T-helper 17 cell (primary cell): ENCODE results near the gene SEMA4G. TPM values are rescaled to one million over a fixed set of nuclear protein-coding genes. Genes with fewer than 3 reads are reported as not detected.

Source experiments
- ATAC-seq: fragments of 150-1000 bp; cut with Tn5 transposase; 2 replicates; pipeline ENCODE4 v1.10.0; 2021; ENCODE audit warnings: mild to moderate bottlenecking, moderate library complexity
- DNase-seq, 3 donors: peaks; one replicate each; pipeline versions ENCODE4 v3.0.0 to v3.0.0-alpha.2; 2020 to 2021
- H3K9me3 ChIP-seq: one replicate; pipeline ENCODE4 v1.7.0; 2013; ENCODE audit warnings: low read length, mild to moderate bottlenecking; ENCODE audit not compliant: control insufficient read depth, poor library complexity, severe bottlenecking
- H3K27ac Mint-ChIP-seq: one replicate; pipeline ENCODE4 v1.8.0; 2022; ENCODE audit warnings: mild to moderate bottlenecking, moderate library complexity, mixed read lengths
- H3K27me3 Mint-ChIP-seq: one replicate; pipeline ENCODE4 v1.8.0; 2022; ENCODE audit warnings: mixed read lengths
- H3K36me3 Mint-ChIP-seq: one replicate; pipeline ENCODE4 v1.8.0; 2022; ENCODE audit warnings: low read depth, mixed read lengths
- H3K4me1 Mint-ChIP-seq: one replicate; pipeline ENCODE4 v1.8.0; 2022; ENCODE audit warnings: mild to moderate bottlenecking, mixed read lengths
- H3K4me3 Mint-ChIP-seq: one replicate; pipeline ENCODE4 v1.8.0; 2022; ENCODE audit warnings: mild to moderate bottlenecking, moderate library complexity, mixed read lengths
- total RNA-seq, 4 donors: library from RNA in 2 of 4; stranded (reverse) in 2 of 4; gene quantifications; one replicate each; pipeline ENCODE4 v1.2.3 and lab custom pipeline; 2022 to 2026

The SEMA4G gene
- total RNA-seq, 2 donors from 2014 or later: 0.96 to 2.5 TPM

DNA sequence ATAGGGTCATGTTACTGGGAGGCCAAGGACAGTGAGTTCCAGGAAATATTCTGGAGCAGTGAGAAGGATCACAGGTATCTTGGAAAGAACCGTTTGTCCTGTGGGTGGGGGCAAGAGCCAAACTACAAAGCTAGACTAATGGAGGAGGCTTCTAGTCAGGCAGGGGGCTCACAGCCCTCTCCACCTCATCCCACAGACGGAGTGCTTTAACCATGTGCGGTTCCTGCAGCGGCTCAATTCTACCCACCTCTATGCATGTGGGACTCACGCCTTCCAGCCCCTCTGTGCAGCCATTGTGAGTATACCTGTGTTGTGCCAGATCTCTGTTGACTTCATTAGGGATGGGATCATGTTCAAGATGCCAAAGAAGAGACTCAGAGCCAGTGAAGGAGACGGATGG lies 8.1 kb downstream of the SEMA4G start:
- no peak overlapping the region for H3K27ac Mint-ChIP-seq

DNA sequence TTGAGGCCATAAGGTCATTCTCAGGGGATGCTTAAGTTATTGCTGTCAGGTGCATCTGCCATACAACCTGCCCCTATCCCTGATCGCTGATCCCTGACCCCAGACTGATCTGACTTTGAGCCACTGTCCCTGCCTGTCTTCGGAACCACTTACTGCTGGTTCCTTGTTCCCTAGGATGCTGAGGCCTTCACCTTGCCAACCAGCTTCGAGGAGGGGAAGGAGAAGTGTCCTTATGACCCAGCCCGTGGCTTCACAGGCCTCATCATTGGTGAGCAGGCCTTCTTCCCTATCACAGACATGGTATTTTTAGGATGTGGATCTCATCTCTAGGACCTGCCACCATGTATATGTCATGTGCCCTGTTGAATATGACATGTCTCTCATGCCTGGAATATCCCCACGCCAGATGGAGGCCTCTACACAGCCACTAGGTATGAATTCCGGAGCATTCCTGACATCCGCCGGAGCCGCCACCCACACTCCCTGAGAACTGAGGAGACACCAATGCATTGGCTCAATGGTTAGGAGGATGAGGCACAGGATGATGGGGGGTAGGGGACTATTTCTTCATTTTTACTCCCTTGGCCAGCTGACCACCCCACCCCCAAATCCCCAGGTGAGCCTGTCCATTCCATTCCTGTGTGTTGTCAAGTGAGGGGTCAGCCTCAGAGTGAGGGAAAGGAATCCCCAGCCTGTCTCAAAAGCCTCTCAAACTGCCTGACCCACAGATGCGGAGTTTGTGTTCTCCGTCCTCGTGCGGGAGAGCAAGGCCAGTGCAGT lies 9.0 kb downstream of the SEMA4G start:
- peaks cover 3% of the 10 kb centered on the region for H3K36me3 Mint-ChIP-seq

More for the DNA sequence above, 8.1 kb downstream of the SEMA4G start:
- H3K4me1 Mint-ChIP-seq: peaks cover 5% of the 10 kb centered on the region
- H3K36me3 Mint-ChIP-seq: no peaks in the 10 kb centered on the region
- no peak overlapping the region for H3K4me3 Mint-ChIP-seq
- no peaks in the 10 kb centered on the region for H3K27me3 Mint-ChIP-seq
- DNase-seq: no peak
- ATAC-seq: no peak
- H3K9me3 ChIP-seq: no peaks in the 10 kb centered on the region

DNA sequence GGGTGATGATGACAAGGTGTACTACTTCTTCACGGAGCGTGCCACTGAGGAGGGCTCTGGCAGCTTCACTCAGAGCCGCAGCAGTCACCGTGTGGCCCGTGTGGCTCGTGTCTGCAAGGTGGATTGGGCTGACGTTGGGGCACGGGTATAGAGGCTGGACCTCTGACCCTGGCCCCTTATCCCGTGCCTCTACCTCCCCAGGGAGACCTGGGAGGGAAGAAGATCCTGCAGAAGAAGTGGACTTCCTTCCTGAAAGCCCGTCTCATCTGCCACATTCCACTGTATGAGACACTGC lies 9.5 kb downstream of the SEMA4G start:
- no peak overlapping the region for H3K27ac Mint-ChIP-seq
- ATAC-seq (no peak), DNase-seq (no peak)
- no peaks in the 10 kb centered on the region for H3K9me3 ChIP-seq
- H3K4me3 Mint-ChIP-seq: no peak overlapping the region
- H3K27me3 Mint-ChIP-seq: no peaks in the 10 kb centered on the region
- peaks cover 3% of the 10 kb centered on the region for H3K36me3 Mint-ChIP-seq
- peaks cover 10% of the 10 kb centered on the region for H3K4me1 Mint-ChIP-seq

More for the DNA sequence above, 9.0 kb downstream of the SEMA4G start:
- DNase-seq: no peak
- H3K9me3 ChIP-seq: no peaks in the 10 kb centered on the region
- ATAC-seq: no peak
- Mint-ChIP-seq H3K27ac (no peak overlapping the region), H3K4me3 (no peak overlapping the region), H3K4me1 (peaks cover 10% of the 10 kb centered on the region), H3K27me3 (no peaks in the 10 kb centered on the region)

DNA sequence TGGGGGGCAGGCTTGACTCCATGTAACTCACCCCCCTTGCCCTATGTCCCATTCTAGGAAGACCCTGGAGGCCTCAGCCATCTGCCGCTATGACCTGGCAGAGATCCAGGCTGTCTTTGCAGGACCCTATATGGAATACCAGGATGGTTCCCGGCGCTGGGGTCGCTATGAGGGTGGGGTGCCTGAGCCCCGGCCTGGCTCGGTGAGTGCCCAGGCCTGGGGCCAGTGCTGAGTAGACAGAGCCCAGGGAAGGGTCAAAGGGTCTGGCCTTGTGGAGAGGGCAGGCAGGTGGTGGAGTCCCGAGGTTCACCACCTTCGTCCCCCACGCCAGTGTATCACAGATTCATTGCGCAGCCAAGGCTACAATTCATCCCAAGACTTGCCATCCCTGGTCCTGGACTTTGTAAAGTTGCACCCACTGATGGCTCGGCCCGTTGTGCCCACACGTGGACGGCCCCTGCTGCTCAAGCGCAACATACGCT lies 10.5 kb downstream of the SEMA4G start:
- no peak overlapping the region for H3K27ac Mint-ChIP-seq
- H3K4me1 Mint-ChIP-seq: peaks cover 16% of the 10 kb centered on the region
- H3K9me3 ChIP-seq: no peaks in the 10 kb centered on the region
- no peak for ATAC-seq
- DNase-seq: no peak
- peaks cover 5% of the 10 kb centered on the region for H3K36me3 Mint-ChIP-seq
- no peaks in the 10 kb centered on the region for H3K27me3 Mint-ChIP-seq
- H3K4me3 Mint-ChIP-seq: no peak overlapping the region

DNA sequence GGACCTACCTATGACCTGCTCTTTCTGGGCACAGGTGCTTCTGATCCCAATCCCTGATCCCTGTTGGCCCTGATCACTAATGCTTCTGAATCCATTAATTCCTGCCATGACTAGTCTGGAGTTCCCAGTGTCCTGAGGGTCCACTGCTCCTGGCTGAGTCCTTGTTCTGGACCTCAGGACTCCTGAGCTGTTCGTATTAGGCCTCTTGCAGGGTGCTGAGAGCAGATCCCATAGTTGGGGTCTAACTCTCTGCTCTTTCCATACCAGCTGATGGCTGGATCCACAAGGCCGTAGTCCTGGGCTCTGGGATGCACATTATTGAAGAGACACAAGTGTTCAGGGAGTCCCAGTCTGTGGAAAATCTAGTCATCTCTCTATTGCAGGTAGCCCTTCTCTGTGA lies 11.0 kb downstream of the SEMA4G start:
- H3K4me3 Mint-ChIP-seq: no peak overlapping the region
- H3K36me3 Mint-ChIP-seq: peaks cover 5% of the 10 kb centered on the region
- peaks cover 17% of the 10 kb centered on the region for H3K4me1 Mint-ChIP-seq
- H3K9me3 ChIP-seq: no peaks in the 10 kb centered on the region
- DNase-seq (no peak), ATAC-seq (no peak)
- no peaks in the 10 kb centered on the region for H3K27me3 Mint-ChIP-seq
- no peak overlapping the region for H3K27ac Mint-ChIP-seq

DNA sequence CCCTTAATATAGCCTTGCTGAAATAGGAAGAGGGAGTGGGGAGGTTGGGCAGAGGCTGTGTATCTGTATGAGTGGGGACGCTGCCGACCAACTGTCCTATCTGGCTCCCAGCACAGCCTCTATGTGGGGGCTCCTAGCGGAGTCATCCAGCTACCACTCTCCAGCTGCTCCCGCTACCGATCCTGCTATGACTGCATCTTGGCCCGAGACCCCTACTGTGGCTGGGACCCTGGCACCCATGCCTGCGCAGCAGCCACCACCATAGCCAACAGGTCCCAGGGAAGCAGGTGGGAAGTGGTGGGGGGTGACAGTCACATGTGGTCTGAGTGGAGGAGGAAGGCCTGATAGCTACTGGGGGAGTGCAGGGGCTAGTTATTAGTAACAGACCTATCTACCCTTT lies 11.4 kb downstream of the SEMA4G start:
- DNase-seq (no peak), ATAC-seq (no peak)
- peaks cover 5% of the 10 kb centered on the region for H3K36me3 Mint-ChIP-seq
- H3K9me3 ChIP-seq: no peaks in the 10 kb centered on the region
- no peak overlapping the region for H3K27ac Mint-ChIP-seq
- H3K27me3 Mint-ChIP-seq: no peaks in the 10 kb centered on the region
- peaks cover 17% of the 10 kb centered on the region for H3K4me1 Mint-ChIP-seq
- no peak overlapping the region for H3K4me3 Mint-ChIP-seq

DNA sequence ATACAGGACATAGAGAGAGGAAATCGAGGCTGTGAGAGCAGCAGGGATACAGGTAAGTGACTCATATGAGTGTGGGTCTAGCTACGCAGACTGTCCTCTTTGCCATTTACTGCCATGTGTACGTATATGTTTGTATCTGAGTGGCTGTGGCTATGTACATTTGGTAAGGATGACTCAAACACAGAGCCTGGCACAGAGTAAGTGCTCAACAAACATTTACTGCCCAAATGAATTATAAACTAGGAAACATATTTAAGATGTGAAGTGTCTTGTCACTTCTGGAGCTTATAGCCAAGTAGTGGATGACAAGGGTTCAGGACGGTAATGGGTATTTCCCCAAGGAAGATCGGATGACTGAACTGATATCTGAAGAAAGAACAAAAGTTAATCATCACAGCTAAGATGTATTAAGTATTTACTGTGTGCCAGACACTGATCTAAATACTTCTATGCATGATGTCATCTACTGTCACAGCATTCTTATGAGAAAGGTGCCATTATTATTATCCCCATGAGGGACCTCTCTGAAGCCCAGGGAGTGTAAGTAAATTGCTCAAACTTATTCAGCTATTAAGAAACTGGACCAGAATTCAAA lies 12.0 kb downstream of the SEMA4G start:
- H3K4me1 Mint-ChIP-seq: peaks cover 17% of the 10 kb centered on the region
- DNase-seq (no peak), ATAC-seq (no peak)
- H3K4me3 Mint-ChIP-seq: no peak overlapping the region
- no peaks in the 10 kb centered on the region for H3K27me3 Mint-ChIP-seq
- H3K27ac Mint-ChIP-seq: no peak overlapping the region
- H3K36me3 Mint-ChIP-seq: peaks cover 5% of the 10 kb centered on the region
- H3K9me3 ChIP-seq: no peaks in the 10 kb centered on the region

DNA sequence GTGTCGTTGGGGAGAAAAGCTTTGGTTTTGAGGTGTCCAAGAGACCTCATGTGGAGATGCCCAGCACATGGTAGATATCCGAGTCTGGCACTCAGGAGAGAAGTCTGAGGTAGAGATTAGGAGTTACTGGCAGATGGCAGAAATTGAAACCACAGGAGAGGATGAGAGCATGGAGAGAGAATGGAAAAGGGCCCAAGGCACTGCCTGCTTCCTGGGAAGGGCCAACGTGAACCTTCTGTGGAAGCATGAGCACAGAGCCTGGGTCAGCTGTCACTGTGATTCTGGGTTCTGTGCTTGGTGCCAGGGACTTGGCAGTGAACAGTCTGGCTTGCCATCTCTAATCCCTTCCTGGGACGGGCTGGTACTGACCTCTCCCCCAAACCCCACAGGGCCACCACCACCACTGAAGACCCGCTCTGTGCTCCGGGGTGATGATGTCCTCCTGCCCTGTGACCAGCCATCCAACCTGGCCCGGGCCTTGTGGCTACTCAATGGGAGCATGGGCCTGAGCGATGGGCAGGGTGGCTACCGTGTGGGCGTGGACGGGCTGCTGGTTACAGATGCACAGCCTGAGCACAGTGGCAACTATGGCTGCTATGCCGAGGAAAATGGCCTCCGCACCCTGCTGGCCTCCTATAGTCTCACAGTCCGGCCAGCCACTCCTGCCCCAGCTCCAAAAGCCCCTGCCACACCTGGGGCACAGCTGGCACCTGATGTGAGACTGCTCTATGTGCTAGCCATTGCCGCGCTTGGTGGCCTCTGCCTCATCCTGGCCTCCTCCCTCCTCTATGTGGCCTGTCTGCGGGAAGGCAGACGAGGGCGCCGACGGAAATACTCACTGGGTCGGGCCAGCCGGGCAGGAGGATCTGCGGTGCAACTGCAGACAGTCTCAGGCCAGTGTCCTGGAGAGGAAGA lies 13.9 kb downstream of the SEMA4G start:
- Mint-ChIP-seq H3K36me3 (peaks cover 10% of the 10 kb centered on the region), H3K4me1 (peaks cover 21% of the 10 kb centered on the region), H3K4me3 (no peak overlapping the region), H3K27me3 (no peaks in the 10 kb centered on the region), H3K27ac (no peak overlapping the region)
- ATAC-seq (no peak), DNase-seq (no peak)
- no peaks in the 10 kb centered on the region for H3K9me3 ChIP-seq

DNA sequence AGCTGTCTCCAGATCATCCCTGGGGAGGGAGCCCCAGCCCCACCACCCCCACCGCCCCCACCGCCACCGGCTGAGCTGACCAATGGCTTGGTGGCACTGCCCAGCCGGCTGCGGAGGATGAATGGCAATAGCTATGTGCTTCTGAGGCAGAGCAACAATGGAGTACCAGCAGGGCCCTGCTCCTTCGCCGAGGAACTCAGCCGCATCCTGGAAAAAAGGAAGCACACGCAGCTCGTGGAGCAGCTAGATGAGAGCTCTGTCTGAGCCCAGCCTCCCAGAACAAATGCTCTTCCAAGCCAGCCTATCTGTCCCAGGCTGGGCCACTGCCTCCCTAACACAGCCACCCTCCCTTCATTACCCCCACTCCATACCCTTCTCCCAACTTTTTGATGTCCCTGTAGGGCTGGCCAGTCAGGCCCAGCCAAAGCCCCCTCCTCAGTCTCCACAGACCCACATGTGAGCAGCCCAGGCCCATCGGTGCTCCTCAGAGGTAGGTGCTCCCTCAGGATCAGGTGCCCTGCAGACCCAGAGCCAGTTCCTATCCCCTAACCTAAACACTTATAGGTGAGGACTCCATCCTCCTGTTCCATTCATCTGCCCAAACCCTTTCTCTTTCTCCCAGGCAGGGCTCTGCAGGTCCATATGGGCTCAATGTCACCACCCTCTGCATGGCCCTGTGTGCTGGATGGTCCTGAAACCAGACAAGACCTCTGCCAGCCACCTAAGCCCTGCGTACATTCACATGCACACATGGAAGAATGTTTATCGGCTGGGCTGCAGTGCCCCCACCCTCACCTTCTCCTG lies 14.8 kb downstream of the SEMA4G start:
- Mint-ChIP-seq H3K36me3 (peaks cover 10% of the 10 kb centered on the region), H3K27ac (no peak overlapping the region)
- no peak for ATAC-seq

DNA sequence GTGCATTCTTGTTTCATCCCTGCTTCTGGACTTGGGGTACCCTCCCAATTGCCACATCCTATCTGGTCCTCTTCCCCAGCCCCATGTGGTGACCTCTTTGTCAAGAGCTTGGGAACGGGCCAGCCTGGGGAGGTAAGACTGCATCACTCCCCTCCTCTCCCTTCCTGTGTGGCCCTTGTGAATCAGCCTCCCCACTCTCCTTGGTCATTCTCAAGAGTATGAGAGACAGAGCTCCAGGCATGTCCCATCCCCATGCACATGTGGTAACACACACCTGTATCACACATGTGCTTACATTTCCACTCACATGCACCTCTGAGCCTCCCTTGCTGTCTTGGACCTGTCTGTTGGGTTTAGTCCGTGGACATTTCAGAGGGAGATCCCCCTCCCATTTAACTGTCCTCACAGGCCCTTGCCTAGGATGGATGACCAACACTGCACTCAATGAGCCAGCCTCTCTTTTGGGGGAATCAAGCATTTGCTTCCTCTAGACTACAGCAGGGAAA lies 15.4 kb downstream of the SEMA4G start:
- H3K9me3 ChIP-seq: no peaks in the 10 kb centered on the region
- H3K4me1 Mint-ChIP-seq: peaks cover 23% of the 10 kb centered on the region
- no peak overlapping the region for H3K4me3 Mint-ChIP-seq
- no peak overlapping the region for H3K27ac Mint-ChIP-seq
- ATAC-seq (no peak), DNase-seq (no peak)
- peaks cover 10% of the 10 kb centered on the region for H3K36me3 Mint-ChIP-seq
- H3K27me3 Mint-ChIP-seq: no peaks in the 10 kb centered on the region

More for the DNA sequence above, 14.8 kb downstream of the SEMA4G start:
- DNase-seq: no peak
- Mint-ChIP-seq H3K27me3 (no peaks in the 10 kb centered on the region), H3K4me1 (peaks cover 23% of the 10 kb centered on the region), H3K4me3 (no peak overlapping the region)
- no peaks in the 10 kb centered on the region for H3K9me3 ChIP-seq

DNA sequence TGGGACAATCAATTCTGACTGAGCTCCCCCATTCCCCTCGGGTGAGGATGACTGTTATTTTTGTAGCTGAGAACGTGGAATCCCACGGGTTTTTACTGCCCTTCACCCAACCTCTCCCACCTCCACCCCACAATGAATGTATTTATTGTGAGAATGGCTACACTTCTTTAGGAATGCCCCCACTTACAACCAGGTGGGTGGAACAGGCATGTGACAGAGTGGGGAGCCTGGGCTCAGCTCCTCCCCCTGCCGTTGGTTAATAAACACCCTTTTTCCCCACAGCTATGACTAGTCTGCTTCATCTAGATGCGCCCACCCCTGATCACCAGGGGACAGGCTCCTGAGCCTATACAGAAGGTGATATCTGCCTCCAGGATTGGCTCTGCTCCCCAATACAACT lies 16.0 kb downstream of the SEMA4G start:
- Mint-ChIP-seq H3K27me3 (no peaks in the 10 kb centered on the region), H3K4me1 (peaks cover 23% of the 10 kb centered on the region), H3K27ac (no peak overlapping the region), H3K36me3 (peaks cover 10% of the 10 kb centered on the region), H3K4me3 (peak overlapping the region; percentile 93)
- DNase-seq (no peak), ATAC-seq (no peak)
- H3K9me3 ChIP-seq: no peaks in the 10 kb centered on the region

DNA sequence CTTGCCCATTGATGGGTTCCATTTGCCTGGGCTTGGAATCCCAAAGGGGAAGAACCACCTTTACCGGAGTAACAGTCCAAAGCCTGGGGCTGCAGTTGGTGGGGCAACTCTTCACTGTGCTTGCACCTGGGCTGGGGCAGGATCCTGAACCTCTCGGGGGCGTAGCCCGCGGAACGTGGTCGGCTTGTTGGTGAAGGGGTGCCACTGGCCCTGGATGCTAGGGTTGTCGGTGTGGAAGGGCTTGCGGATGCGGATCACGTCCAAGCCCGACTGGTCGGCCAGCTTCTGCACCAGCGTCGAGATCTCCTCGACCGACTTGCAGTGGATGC lies 17.3 kb downstream of the SEMA4G start:
- peaks cover 17% of the 10 kb centered on the region for H3K36me3 Mint-ChIP-seq
- DNase-seq (no peak), ATAC-seq (no peak)
- no peaks in the 10 kb centered on the region for H3K9me3 ChIP-seq
- H3K27me3 Mint-ChIP-seq: no peaks in the 10 kb centered on the region
- peak overlapping the region; percentile 94 for H3K27ac Mint-ChIP-seq
- peaks cover 31% of the 10 kb centered on the region for H3K4me1 Mint-ChIP-seq
- peak overlapping the region; percentile 93 for H3K4me3 Mint-ChIP-seq
